GM19438 (cell line): ENCODE results near the gene GPR150.

Source experiments
- ATAC-seq: cut with Tn5 transposase; IDR thresholded peaks from one replicate; pipeline ENCODE4 v1.9.1; 2021; ENCODE audit warnings: low read depth; ENCODE audit not compliant: unreplicated experiment

GPR150 gene

GRCh38 chr5:95620030-95620869, at the start of gene GPR150:
GPR150 (plus strand) TSS chr5:95620087; CDS start chr5:95620276, 189 bp downstream.
- ATAC-seq, result peak; percentile 70

GRCh38 chr5:95572016-95572415, 47.9 kb upstream of the GPR150 start:
- no peak for ATAC-seq

GRCh38 chr5:95581576-95581975, 38.3 kb upstream of the GPR150 start:
- ATAC-seq, result no peak

GRCh38 chr5:95583992-95584391, 35.9 kb upstream of the GPR150 start:
- ATAC-seq, result no peak

- no peak for ATAC-seq
These were observed 29.0 kb upstream of the GPR150 start for GRCh38 chr5:95590880-95591279.

- no peak for ATAC-seq
These were observed 28.4 kb upstream of the GPR150 start for GRCh38 chr5:95591490-95591901.

- no peak for ATAC-seq
These were observed 24.5 kb upstream of the GPR150 start for GRCh38 chr5:95595289-95595931.

- no peak for ATAC-seq
These were observed 20.6 kb upstream of the GPR150 start for GRCh38 chr5:95599252-95599651.

- ATAC-seq, result no peak
These were observed 19.3 kb upstream of the GPR150 start for GRCh38 chr5:95600557-95600956.

GRCh38 chr5:95605786-95606185, 14.1 kb upstream of the GPR150 start:
- ATAC-seq, result no peak

- ATAC-seq, result no peak
These were observed 13.5 kb upstream of the GPR150 start for GRCh38 chr5:95606419-95606818.

GRCh38 chr5:95609711-95610110, 10.2 kb upstream of the GPR150 start:
- no peak for ATAC-seq

- no peak for ATAC-seq
These were observed 9.3 kb upstream of the GPR150 start for GRCh38 chr5:95610546-95610945.

GRCh38 chr5:95611396-95611795, 8.5 kb upstream of the GPR150 start:
- ATAC-seq, result no peak

GRCh38 chr5:95613514-95613913, 6.4 kb upstream of the GPR150 start:
- ATAC-seq, result no peak

GRCh38 chr5:95615164-95615467, 4.8 kb upstream of the GPR150 start:
- no peak for ATAC-seq

- ATAC-seq, result no peak
These were observed 2.8 kb upstream of the GPR150 start for GRCh38 chr5:95617057-95617456.

GRCh38 chr5:95619096-95619495, 791 bp upstream of the GPR150 start:
- no peak for ATAC-seq

- no peak for ATAC-seq
These were observed 315 bp upstream of the GPR150 start for GRCh38 chr5:95619514-95620029.

- peak; percentile 55 for ATAC-seq
These were observed 1.3 kb downstream of the GPR150 start for GRCh38 chr5:95620870-95621838.
